Bronchial epithelial cell (primary cell): ENCODE measurements around the gene COL20A1. TPM values are rescaled to one million over a fixed set of nuclear protein-coding genes. Genes with fewer than 3 reads are reported as not detected.

ENCODE experiments used
- DNase-seq: peaks from one replicate; pipeline ENCODE4 v3.0.0-alpha.2; 2010; ENCODE audit warnings: low read depth
- FAIRE-seq: peaks from 2 replicates; lab custom pipeline; 2011; peaks lifted over from hg19 to GRCh38; lab: Jason Lieb, UNC
- H3K27me3 ChIP-seq: 2 replicates; pipeline ENCODE4 v1.5.1; 2011; ENCODE audit warnings: low read length; ENCODE audit not compliant: control insufficient read depth, insufficient read depth
- H3K36me3 ChIP-seq: 2 replicates; pipeline ENCODE4 v1.5.1; 2011; ENCODE audit warnings: low read length; ENCODE audit not compliant: control insufficient read depth, insufficient read depth
- H3K4me3 ChIP-seq: 2 replicates; pipeline ENCODE4 v1.5.1; 2011; ENCODE audit warnings: mild to moderate bottlenecking, low read depth, low read length, control low read depth
- total RNA-seq: library from RNA; depleted of rRNA; stranded (reverse); fragments of >200 nt; gene quantifications from 2 replicates; pipeline ENCODE4 v1.2.1, GENCODE V29; 2014
- TF ChIP-seq, protein P1 (sequence below): IDR thresholded peaks from 2 replicates; pipeline ENCODE4 v1.5.1; 2011; ENCODE audit warnings: mild to moderate bottlenecking, moderate library complexity, low read length, control low read depth, inconsistent platforms; ENCODE audit not compliant: insufficient read depth, severe bottlenecking

Gene COL20A1
- total RNA-seq, 1 donor from 2014 or later: not detected

DNA sequence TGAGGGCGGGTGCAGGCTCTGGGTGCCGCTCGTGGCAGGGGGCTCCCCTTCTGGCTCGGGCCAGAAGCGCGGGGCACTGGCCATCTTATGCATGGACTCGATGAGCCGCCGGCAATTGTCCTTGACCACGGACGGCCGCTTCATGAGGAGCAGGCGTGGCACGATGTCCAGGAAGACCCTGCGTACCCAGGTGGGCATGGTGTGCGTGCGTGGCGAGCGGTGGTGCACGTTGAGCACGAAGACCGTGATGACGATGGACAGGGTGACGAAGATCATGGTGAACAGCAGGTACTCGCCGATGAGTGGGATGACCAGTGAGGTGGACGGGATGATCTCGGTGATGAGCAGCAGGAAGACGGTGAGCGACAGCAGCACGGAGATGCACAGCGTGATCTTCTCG is 57.2 kb downstream of the COL20A1 start:
- Histone ChIP-seq H3K36me3 (no peaks in the 10 kb centered on the region), H3K27me3 (no peaks in the 10 kb centered on the region), H3K4me3 (no peak overlapping the region)
- FAIRE-seq (no peak), DNase-seq (no peak)
- TF ChIP-seq, protein P1, sequence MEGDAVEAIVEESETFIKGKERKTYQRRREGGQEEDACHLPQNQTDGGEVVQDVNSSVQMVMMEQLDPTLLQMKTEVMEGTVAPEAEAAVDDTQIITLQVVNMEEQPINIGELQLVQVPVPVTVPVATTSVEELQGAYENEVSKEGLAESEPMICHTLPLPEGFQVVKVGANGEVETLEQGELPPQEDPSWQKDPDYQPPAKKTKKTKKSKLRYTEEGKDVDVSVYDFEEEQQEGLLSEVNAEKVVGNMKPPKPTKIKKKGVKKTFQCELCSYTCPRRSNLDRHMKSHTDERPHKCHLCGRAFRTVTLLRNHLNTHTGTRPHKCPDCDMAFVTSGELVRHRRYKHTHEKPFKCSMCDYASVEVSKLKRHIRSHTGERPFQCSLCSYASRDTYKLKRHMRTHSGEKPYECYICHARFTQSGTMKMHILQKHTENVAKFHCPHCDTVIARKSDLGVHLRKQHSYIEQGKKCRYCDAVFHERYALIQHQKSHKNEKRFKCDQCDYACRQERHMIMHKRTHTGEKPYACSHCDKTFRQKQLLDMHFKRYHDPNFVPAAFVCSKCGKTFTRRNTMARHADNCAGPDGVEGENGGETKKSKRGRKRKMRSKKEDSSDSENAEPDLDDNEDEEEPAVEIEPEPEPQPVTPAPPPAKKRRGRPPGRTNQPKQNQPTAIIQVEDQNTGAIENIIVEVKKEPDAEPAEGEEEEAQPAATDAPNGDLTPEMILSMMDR: no peak

DNA sequence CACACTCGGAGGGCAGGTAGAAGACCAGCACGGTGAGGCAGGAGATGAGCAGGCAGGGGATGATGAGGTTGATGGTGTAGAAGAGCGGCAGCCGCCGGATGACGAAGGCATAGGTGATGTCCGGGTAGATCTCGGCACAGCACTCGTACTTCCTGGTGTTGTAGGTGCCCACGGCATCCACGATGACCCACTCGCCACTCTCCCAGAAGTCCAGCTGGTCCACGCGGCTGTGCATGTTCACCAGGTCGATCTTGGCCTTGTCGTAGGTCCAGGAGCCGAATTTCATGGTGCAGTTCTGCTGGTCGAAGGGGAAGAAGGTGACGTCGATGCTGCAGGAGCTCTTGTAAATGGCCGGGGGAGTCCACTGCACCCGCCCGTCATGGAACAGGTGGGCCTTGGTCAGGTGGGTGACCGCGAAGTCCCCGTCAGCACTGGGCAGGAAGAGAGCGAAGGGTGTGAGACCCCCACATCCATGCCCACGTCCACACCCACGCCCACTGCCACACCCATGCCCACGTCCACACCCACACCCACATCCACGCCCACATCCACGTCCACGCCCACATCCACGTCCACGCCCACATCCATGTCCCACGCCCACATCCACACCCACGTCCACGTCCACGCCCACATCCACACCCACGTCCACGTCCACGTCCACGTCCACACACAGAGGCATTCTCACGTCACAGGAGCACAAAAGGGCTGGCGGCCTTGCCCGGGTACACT is 57.8 kb downstream of the COL20A1 start:
- H3K4me3 ChIP-seq: no peak overlapping the region
- TF ChIP-seq, protein P1: no peak
- FAIRE-seq (no peak), DNase-seq (no peak)
- H3K27me3 ChIP-seq: no peaks in the 10 kb centered on the region
- no peaks in the 10 kb centered on the region for H3K36me3 ChIP-seq

DNA sequence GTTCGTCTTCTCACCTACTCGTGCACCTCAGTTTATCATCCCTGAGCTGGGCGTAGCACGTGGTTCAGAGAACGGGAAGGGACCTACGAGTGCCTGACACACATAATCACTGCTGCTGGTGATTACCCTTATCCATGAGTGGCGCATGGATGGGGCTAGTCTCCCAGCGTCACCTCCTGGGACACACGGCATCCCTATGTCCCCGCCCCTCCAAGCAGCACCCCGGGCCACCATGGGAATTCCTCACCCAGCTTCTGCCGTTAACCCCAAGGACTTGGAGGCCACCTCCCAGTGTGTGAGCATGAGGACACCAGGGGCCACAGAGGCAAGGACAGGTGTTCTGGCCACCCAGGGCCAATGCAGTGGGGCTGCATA is 58.3 kb downstream of the COL20A1 start:
- TF ChIP-seq, protein P1: no peak

DNA sequence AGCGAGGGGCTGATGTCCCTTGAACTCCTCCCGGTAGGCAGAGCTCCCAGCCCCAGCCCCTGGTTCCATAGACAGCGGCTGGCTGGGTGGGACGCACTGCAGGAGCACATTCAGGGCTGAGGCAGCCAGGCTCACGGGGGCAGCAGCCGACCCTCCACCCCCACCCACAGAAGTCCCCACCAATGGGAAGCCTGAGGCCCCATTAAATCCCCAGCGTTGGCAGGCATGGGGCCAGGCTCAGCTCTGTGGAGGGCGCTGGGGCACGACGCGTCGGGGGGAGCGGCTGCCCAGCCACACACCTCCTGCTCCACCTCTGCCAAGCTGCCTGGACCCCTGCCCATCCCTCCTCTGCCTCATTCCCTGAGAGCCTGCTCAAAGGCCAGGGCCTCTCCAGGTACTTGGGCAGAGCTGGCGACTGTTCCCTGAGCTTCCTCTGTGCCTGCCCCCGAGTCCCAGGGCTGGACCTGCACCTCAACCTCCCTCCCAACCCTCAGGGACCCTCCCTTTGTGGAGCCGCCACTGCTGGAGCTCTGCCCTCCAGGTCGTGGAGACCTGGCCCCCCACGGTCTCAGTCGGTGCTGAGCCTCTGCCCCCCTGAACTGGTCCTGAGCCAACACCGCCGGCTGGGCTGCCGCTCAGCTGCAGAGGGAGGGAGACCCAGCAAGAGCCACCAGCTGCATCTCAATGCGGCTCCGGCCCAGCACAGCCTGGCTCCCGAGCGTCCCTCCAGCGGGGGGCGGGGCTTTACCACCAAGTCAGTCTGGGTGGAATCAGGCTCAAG is 59.0 kb downstream of the COL20A1 start:
- no peak for DNase-seq
- FAIRE-seq: no peak
- no peak overlapping the region for H3K4me3 ChIP-seq
- TF ChIP-seq, protein P1: no peak
- H3K36me3 ChIP-seq: no peaks in the 10 kb centered on the region
- H3K27me3 ChIP-seq: no peaks in the 10 kb centered on the region

More for the DNA sequence above, 58.3 kb downstream of the COL20A1 start:
- DNase-seq (no peak), FAIRE-seq (no peak)
- Histone ChIP-seq H3K36me3 (no peaks in the 10 kb centered on the region), H3K4me3 (no peak overlapping the region), H3K27me3 (no peaks in the 10 kb centered on the region)

DNA sequence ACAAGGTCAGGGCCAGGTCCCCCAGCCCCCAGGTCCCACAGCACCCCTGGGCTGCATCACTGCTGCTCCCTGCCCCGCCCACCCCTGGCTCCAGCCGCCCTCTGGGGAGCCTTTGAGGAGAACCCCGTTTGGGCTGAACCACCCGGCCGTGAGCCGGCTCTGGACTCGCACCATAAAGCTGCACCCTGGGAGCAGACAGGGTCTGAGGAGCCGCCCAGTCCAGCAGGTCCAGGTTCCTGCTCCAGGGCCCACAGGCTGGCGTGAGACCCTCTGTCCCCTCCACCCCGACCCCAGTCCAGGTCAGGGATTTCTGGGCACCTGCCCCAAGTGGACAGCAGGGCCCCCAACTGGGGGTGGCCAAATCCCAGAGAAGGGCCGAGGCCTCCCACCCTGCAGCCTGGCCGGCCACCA is 59.8 kb downstream of the COL20A1 start:
- no peaks in the 10 kb centered on the region for H3K27me3 ChIP-seq
- no peaks in the 10 kb centered on the region for H3K36me3 ChIP-seq
- no peak overlapping the region for H3K4me3 ChIP-seq
- TF ChIP-seq, protein P1: no peak
- FAIRE-seq (no peak), DNase-seq (no peak)
